HG03095 (cell line): ENCODE measurements around the gene LYG1.
"Not testable (repeated sequence)": the region's sequence is repeated elsewhere in the genome, so short reads cannot be mapped to it uniquely, and the experiment has no call there.

Experiments
- ATAC-seq: cut with Tn5 transposase; IDR thresholded peaks from one replicate; pipeline ENCODE4 v1.9.1; 2021; ENCODE audit warnings: moderate library complexity; ENCODE audit not compliant: unreplicated experiment

Gene LYG1

GRCh38 chr2:99278195-99278765 is 22.7 kb downstream of the LYG1 start:
- ATAC-seq, result not testable (repeated sequence)

- no peak for ATAC-seq
These were observed 25.1 kb downstream of the LYG1 start for GRCh38 chr2:99275882-99276281.

DNA sequence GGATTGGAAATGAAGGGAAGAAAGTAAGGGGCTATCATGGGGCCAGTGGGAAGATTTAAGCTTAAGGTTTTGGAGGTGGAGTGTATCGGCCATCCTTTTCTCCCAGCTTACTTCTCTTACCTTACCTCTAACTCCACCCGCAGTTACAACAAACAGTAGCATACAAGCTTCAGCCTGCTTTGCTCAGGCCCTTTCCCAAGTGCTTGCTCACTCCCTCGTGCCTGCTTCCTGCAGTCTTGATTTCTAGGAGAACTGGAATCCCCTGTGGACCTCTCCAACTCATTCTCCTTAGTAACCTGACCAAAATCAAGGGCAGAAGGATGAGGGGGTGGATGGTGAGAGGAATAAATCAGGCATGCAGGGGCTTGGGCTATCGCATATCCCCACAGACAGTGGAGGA is 39.8 kb downstream of the LYG1 start:
- no peak for ATAC-seq

DNA sequence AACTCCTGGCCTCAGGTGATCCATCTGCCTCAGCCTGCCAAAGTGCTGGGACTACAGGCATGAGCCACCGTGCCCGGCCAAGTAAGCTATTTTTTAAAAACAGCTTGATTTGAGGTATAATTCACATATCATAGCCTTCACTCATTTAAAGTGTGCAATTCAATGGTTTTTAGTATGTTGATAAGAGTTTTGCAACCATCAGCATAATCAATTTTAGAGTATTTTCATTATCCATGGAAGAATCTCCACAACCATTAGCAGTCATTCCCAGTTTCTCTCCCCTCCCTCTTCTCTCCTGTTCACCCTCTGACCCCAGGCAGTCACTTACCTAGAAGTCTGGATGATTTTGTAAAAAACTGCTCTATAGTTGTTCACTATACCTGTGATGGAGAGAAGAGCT is 40.8 kb downstream of the LYG1 start:
- no peak for ATAC-seq

GRCh38 chr2:99259465-99259864 is 41.5 kb downstream of the LYG1 start:
- no peak for ATAC-seq

DNA sequence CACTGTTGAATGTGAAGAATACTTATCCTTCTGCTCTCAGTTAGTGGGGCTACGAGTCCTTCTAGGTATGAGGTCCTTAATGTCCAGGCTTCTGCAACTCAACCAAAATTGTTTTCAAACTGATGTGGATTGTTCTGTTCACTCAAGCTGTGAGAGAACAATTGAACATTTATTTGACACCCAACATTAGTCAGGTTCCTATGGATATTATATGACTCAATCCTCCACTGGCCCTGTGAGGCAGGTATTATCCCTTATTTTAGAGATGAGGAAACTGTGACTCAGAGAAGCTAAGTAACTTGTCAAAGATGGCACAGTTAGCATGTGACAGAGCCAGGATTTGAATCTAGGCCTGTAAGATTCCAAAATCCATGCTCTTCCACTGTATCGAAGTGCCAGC is 44.3 kb downstream of the LYG1 start:
- ATAC-seq, result no peak

DNA sequence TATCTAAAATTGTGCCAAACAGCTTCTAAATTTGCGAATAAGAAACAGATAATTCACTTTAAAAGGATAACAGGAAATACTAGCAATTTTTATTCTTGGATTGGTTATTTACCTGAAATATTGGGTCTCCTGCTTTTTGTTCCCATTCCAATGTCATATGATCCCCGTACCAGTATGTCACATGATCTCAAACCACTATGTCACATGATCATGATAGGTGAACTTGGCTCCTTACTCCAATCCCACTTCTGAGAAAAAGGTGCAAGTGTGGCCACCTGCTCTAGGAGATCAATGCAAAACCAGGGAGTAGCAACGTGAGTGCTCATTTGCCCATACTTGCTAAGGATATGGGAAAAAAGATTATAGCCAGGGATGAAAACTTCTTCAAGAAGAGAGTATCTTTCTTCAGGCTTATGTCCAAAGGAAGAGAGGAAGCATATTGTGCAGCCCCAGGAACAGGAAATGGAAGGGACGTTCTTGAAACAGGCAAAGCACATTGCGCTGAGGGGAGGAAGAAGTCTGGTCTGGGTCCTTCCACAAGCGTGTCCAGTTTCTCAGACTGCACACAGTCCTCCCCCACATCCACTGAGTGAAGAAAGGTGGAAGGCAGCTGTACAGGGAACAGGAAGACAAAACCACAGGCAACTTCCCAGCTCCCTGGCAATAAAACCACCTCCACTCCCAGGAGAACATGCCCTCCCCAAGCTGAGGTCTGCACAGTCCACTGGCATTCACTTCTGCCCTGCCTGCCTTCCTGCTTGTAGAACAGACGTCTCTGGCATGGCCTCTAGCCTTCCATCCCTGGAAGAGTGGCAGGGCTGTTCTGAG is 45.3 kb downstream of the LYG1 start, which contains the start of gene LYG2:
Gene LYG2 (minus strand): TSS at position 176 of the 828 bp plus-strand sequence. CDS start 1,406 bp downstream, outside the sequence.
- ATAC-seq, result no peak

- no peak for ATAC-seq
These were observed 51.0 kb downstream of the LYG1 start for GRCh38 chr2:99249951-99250350.

- ATAC-seq, result no peak
These were observed 58.8 kb downstream of the LYG1 start for GRCh38 chr2:99242151-99242550.

GRCh38 chr2:99240431-99240830 is 60.6 kb downstream of the LYG1 start:
- no peak for ATAC-seq

DNA sequence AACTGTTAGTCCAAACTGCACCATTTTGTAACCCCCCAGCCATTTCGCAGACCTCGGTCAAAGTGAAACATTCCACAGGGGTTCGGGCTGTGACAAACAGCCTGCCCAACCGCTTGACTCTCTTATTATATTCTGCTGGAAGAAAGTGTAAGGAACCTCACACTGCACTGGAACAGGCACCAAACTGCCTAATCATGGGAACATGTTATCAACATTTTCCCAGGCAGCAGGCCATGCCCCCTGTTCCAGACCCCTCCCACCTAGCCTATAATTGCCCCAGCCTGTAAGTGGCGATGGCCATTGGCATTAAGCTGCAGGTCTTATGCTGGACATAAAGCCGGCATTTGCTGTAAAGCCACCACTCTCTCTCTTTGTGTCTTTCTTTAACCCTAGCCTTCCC is 62.4 kb downstream of the LYG1 start:
- no peak for ATAC-seq
